Mammary epithelial cell (primary cell): Measurements from ENCODE around the gene CLIC3.

Source experiments
- CTCF ChIP-seq, 2 donors: IDR thresholded peaks in 1 of 2; conservative IDR thresholded peaks in 1 of 2; 2 replicates each; pipeline ENCODE4 v1.5.1; 2011 to 2012; ENCODE audit warnings: inconsistent platforms in 2 of 2, low read length in 2 of 2, mild to moderate bottlenecking in 2 of 2, control low read depth in 1 of 2, low read depth in 1 of 2; ENCODE audit not compliant: insufficient read depth in 1 of 2; ENCODE audit errors: extremely low read depth in 1 of 2
- EZH2 ChIP-seq: IDR thresholded peaks from 2 replicates; pipeline ENCODE4 v1.6.1; 2012; ENCODE audit warnings: low read length, inconsistent platforms, borderline replicate concordance

DNA sequence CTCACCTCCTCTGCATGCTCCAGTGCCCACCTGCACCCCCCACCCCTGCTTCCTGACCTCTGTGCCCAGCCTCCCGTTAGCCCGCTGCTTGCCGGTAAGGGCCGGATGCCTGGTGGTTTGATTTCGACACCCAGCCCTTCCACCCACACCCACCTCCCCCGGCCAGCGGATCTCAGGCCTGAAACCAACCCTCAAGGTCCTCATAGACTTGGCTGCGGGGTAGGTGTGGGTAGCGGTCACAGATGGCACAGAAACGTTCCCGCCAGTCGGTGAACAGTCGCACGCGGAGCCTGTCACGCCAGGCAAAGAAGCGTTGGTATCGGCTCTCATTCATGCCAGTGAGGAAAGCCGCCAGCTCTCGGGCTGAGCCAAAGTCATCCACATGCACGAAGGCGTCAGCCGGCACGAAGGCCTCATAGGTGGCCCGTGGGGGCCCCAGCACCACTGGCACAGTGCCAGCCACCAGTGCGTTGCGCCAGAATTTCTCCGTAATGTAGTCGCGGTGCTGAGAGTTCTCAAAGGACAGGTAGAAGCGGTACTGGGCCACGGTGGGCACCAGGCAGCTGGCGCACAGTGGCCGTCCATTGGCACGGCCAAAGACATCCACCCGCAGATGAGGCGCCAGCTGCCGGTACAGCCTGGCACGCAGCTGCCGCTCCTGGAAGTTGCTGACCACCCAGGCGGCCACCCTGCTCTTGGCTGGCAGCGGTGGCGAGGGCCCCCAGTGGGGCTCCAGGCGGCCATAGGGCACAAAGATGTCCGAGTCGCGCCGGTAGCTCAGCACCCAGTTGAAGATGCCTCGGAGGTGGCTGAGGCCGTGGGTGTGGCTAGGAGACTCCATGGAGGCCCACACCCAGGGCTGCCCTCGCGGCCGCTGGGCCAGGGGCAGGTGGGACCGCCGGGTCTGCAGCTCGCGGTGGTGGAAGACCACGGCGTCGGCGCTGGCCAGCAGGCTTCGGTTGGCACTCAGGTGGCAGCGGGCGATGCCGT lies 34.5 kb upstream of the CLIC3 start:
- no peak for TF ChIP-seq EZH2
- TF ChIP-seq CTCF (conservative IDR thresholded peaks at IDR 0.05 in 1 of 2, IDR thresholded peaks at IDR 0.05 in 1 of 2; ENCODE audit: extremely low read depth in 1 of 2, insufficient read depth in 1 of 2, low read depth in 1 of 2, low read length in 2 of 2): no peak
